B cell (primary cell): ENCODE data around the gene PPP2R5C. TPM values are rescaled to one million over a fixed set of nuclear protein-coding genes. Genes with fewer than 3 reads are reported as not detected.

Experiments
- ATAC-seq: fragments of 200-7000 bp; cut with Tn5 transposase; one replicate; pipeline ENCODE4 v1.10.0; 2021; ENCODE audit warnings: low read depth, mild to moderate bottlenecking, moderate number of reproducible peaks, moderate library complexity
- CTCF ChIA-PET: fragments of 350-600 bp; sonication (Branson Sonifier 250); formaldehyde crosslinking; loops from one replicate; lab custom pipeline; 2021; ENCODE audit warnings: antibody characterized with exemption, inconsistent platforms; lab: Charles Lee
- POLR2A ChIA-PET: fragments of 350-600 bp; sonication (Branson Sonifier 250); formaldehyde crosslinking; loops from one replicate; lab custom pipeline; 2021; ENCODE audit warnings: antibody characterized with exemption; lab: Charles Lee
- DNase-seq: peaks from one replicate; pipeline ENCODE4 v3.0.0; 2013
- H2AFZ ChIP-seq: 2 replicates; pipeline ENCODE4 v1.6.1; 2012; ENCODE audit warnings: mild to moderate bottlenecking, low read depth, low read length; ENCODE audit not compliant: insufficient read depth, poor library complexity, severe bottlenecking
- H3K27ac ChIP-seq, 2 donors: 1 replicate in 1 of 2; 2 replicates in 1 of 2; pipeline ENCODE4 v1.5.1; 2012 to 2013; ENCODE audit warnings: low read length in 2 of 2, mild to moderate bottlenecking in 2 of 2, moderate library complexity in 1 of 2
- H3K27me3 ChIP-seq, 4 experiments: fragments of 200-600 bp in 1 of 4; sonication (generic) in 1 of 4; replicated peaks in 1 of 4; 1 replicate in 2 of 4; 2 replicates in 2 of 4; pipeline versions ENCODE4 v1.6.1 to v1.7.0; 2013 to 2016; ENCODE audit warnings: low read length in 3 of 4, mild to moderate bottlenecking in 2 of 4, mixed read lengths in 1 of 4, moderate library complexity in 1 of 4; ENCODE audit not compliant: insufficient read depth in 4 of 4, control insufficient read depth in 3 of 4; ENCODE audit errors: control extremely low read depth in 1 of 4
- H3K36me3 ChIP-seq, 2 experiments: replicated peaks in 1 of 2; 1 replicate in 1 of 2; 2 replicates in 1 of 2; pipeline versions ENCODE4 v1.6.1 to v1.7.1; 2013; ENCODE audit warnings: low read length in 1 of 2; ENCODE audit not compliant: insufficient read depth in 2 of 2, control insufficient read depth in 1 of 2; ENCODE audit errors: control extremely low read depth in 1 of 2, extremely low read depth in 1 of 2
- H3K4me1 ChIP-seq, 2 donors: fragments of 200-600 bp in 1 of 2; sonication (generic) in 1 of 2; 1 replicate in 1 of 2; 2 replicates in 1 of 2; pipeline versions ENCODE4 v1.5.1 to v1.6.1; 2013 to 2017; ENCODE audit warnings: low read length in 2 of 2; ENCODE audit not compliant: control insufficient read depth in 2 of 2, insufficient read depth in 2 of 2
- H3K4me2 ChIP-seq: replicated peaks from 2 replicates; pipeline ENCODE3; 2012; ENCODE audit warnings: mild to moderate bottlenecking, low read depth, low read length; ENCODE audit not compliant: poor library complexity, severe bottlenecking
- H3K4me3 ChIP-seq, 5 experiments: fragments of 200-600 bp in 1 of 5; sonication (generic) in 1 of 5; 1 replicate in 3 of 5; 2 replicates in 2 of 5; pipeline versions ENCODE4 v1.5.1 to v1.7.0; 2011 to 2016; ENCODE audit warnings: low read length in 4 of 5, mild to moderate bottlenecking in 4 of 5, low read depth in 2 of 5, control low read depth in 1 of 5, moderate library complexity in 1 of 5; ENCODE audit not compliant: insufficient read depth in 1 of 5; ENCODE audit errors: control extremely low read depth in 1 of 5, extremely low read depth in 1 of 5
- H3K79me2 ChIP-seq: fragments of 200-600 bp; sonication (generic); one replicate; pipeline ENCODE4 v1.6.0; 2016; ENCODE audit warnings: low read length; ENCODE audit not compliant: control insufficient read depth, insufficient read depth
- H3K9ac ChIP-seq: fragments of 200-600 bp; sonication (generic); 2 replicates; pipeline ENCODE4 v1.6.1; 2017; ENCODE audit warnings: mild to moderate bottlenecking, low read length, moderate library complexity
- H3K9me3 ChIP-seq, 3 donors: one replicate each; pipeline versions ENCODE4 v1.6.1 to v1.7.1; 2013; ENCODE audit warnings: low read length in 2 of 3; ENCODE audit not compliant: control insufficient read depth in 2 of 3, insufficient read depth in 1 of 3; ENCODE audit errors: control extremely low read depth in 1 of 3
- H4K20me1 ChIP-seq: 2 replicates; pipeline ENCODE4 v1.6.0; 2012; ENCODE audit warnings: mild to moderate bottlenecking, low read length; ENCODE audit not compliant: insufficient read depth, control insufficient read depth, poor library complexity, severe bottlenecking
- H3K27ac Mint-ChIP-seq: one replicate; pipeline ENCODE4 v1.8.0; 2021; ENCODE audit warnings: mixed read lengths
- H3K27me3 Mint-ChIP-seq: one replicate; pipeline ENCODE4 v1.8.0; 2021; ENCODE audit warnings: mixed read lengths
- H3K4me1 Mint-ChIP-seq: one replicate; pipeline ENCODE4 v1.8.0; 2021; ENCODE audit warnings: mixed read lengths
- H3K4me3 Mint-ChIP-seq: one replicate; pipeline ENCODE4 v1.8.0; 2021; ENCODE audit warnings: mixed read lengths
- H3K9me3 Mint-ChIP-seq: one replicate; pipeline ENCODE4 v1.8.0; 2022; ENCODE audit warnings: mixed read lengths; ENCODE audit not compliant: insufficient read depth
- EZH2 ChIP-seq: IDR thresholded peaks from 2 replicates; pipeline ENCODE4 v1.6.1; 2012; ENCODE audit warnings: borderline replicate concordance, low read depth, mild to moderate bottlenecking, moderate library complexity, low read length; ENCODE audit not compliant: insufficient read depth, poor library complexity, severe bottlenecking
- WGBS: methylation state at CpG from one replicate; pipeline ENCODE4 v1.1.5; 2013; ENCODE audit warnings: missing lambda C conversion rate; ENCODE audit not compliant: insufficient coverage; 5-methylcytosine and 5-hydroxymethylcytosine counted together
- intact Hi-C: fragments of 100-400 bp; cut with micrococcal nuclease; formaldehyde crosslinking; loops from one replicate; pipeline ENCODE4 v1.10.0; 2022
- polyA plus RNA-seq: library from polyadenylated mRNA; depleted of rRNA; stranded (reverse); fragments of >200 nt; gene quantifications from 2 replicates; pipeline ENCODE4 v1.2.3, GENCODE V29; 2012
- total RNA-seq, 2 donors: library from RNA; stranded (reverse); fragments of 120-200 nt in 1 of 2; gene quantifications; 1 replicate in 1 of 2; 2 replicates in 1 of 2; pipeline versions ENCODE4 v1.2.3 to v1.2.4, GENCODE V29; 2013 to 2022
- TF ChIP-seq, protein P1 (sequence below): fragments of 200-600 bp; IDR thresholded peaks from one replicate; pipeline ENCODE4 v1.8.0; 2022; ENCODE audit warnings: antibody characterized with exemption, mild to moderate bottlenecking

PPP2R5C gene
- total and polyA plus RNA-seq, 2 donors (not counting 1 experiment from before 2014, with no cell fraction given), result 91.7 to 330 TPM

DNA sequence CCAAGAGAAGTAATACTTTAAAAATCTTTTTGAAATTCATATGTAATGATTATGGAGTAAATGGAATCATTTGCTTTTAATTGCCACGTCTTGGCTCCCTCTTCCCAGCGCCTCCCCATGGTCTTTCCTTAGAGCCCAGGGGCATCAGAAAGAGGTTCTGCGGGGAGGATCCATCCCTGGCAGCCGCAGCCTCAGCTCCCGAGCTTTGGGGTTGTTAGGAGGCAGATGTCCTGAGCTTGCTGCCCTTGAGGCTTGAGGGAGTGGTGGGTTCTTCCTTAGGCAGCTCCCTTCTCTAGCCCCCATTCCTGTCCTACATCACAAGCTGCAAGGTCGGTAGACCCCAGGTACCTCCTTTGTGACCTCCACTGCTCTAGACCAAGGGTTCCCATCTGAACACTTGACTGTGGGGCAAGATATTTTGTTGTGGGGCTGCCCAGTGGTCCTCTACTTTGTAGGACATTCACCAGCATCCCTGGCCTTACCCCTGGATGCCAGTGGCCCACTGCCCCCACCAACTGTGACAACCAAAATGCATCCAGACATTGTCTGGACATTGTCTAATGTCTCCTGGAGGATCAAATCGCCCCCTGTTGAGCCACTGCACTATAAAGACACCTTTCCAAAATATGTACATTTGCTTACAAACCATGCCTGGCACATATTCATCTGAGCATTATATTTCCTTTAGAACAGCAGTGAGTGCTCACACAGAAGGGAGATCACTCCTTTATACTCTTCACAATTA lies 6.3 kb downstream of the PPP2R5C start:
- H3K27ac Mint-ChIP-seq, result no peak overlapping the region
- H3K27me3 Mint-ChIP-seq, result no peaks in the 10 kb centered on the region
- Histone ChIP-seq H3K79me2 (peaks cover 8% of the 10 kb centered on the region), H3K4me1 (peaks cover under 1 to 8% of the 10 kb centered on the region in 2 donors), H3K36me3 (peaks cover 0 to 10% of the 10 kb centered on the region in 2 experiments), H4K20me1 (peaks cover 5% of the 10 kb centered on the region), H3K27me3 (no peaks in the 10 kb centered on the region), H3K9me3 (no peaks in the 10 kb centered on the region), H3K27ac (no peak overlapping the region), H3K4me2 (no peak overlapping the region), H3K4me3 (no peak overlapping the region), H2AFZ (no peak overlapping the region), H3K9ac (no peak overlapping the region)
- ChIA-PET POLR2A (interaction anchor here (1.0 to 1.1 kb wide), 2 partner anchors 74 to 76 kb away, joined by 3 to 9 read pairs; no protein-coding TSS in a partner anchor), CTCF (interaction anchor here (0.6 to 15.9 kb wide), 7 partner anchors 42 to 195 kb away, joined by 3 to 190 read pairs (median 8); no protein-coding TSS in a partner anchor)
- DNase-seq, result no peak
- no CpG with 5 or more reads among the region's 7 CpGs for WGBS
- no peak for ATAC-seq
- peaks cover 12% of the 10 kb centered on the region for H3K4me1 Mint-ChIP-seq
- TF ChIP-seq EZH2, result no peak
- TF ChIP-seq, protein P1, sequence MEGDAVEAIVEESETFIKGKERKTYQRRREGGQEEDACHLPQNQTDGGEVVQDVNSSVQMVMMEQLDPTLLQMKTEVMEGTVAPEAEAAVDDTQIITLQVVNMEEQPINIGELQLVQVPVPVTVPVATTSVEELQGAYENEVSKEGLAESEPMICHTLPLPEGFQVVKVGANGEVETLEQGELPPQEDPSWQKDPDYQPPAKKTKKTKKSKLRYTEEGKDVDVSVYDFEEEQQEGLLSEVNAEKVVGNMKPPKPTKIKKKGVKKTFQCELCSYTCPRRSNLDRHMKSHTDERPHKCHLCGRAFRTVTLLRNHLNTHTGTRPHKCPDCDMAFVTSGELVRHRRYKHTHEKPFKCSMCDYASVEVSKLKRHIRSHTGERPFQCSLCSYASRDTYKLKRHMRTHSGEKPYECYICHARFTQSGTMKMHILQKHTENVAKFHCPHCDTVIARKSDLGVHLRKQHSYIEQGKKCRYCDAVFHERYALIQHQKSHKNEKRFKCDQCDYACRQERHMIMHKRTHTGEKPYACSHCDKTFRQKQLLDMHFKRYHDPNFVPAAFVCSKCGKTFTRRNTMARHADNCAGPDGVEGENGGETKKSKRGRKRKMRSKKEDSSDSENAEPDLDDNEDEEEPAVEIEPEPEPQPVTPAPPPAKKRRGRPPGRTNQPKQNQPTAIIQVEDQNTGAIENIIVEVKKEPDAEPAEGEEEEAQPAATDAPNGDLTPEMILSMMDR, result no peak
- intact Hi-C loops, result no loop called here
- H3K4me3 Mint-ChIP-seq, result no peak overlapping the region
- no peaks in the 10 kb centered on the region for H3K9me3 Mint-ChIP-seq

DNA sequence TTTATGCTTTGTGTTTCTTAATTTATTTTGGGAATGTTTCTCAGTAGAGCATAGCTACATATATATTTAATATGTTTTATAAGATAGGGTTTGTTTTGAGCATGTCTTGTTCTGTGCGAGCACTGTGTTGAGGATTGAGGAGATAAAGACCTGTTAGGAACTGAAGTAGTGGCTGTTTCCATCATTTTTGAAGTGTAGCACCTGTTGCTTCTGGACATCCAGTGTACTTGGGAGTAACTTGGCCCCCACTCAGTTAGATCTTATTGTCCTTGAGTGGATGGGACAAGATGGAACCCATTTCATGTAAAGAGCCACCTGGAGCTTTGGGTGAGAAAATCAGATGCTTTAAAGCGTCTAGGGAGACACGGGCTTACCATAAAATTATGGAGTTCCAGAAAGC lies 8.7 kb downstream of the PPP2R5C start:
- no peak overlapping the region for H3K4me3 ChIP-seq
- peaks cover 28% of the 10 kb centered on the region for H3K4me1 Mint-ChIP-seq
- DNase-seq, result no peak
- intact Hi-C loops, result loop anchor here (2.0 kb wide), 2 partner anchors 63 to 107 kb away; no protein-coding TSS in a partner anchor
- ChIA-PET POLR2A (interaction anchor here (0.8 kb wide), 1 partner anchor 8 kb away, joined by 3 read pairs; no protein-coding TSS in a partner anchor), CTCF (interaction anchor here (0.6 to 15.9 kb wide), 39 partner anchors 8 to 329 kb away, joined by 3 to 190 read pairs (median 9); partner anchors contain the start of gene PPP2R5C)
- H3K27me3 Mint-ChIP-seq, result no peaks in the 10 kb centered on the region
- peaks cover 19 to 28% of the 10 kb centered on the region in 2 donors for H3K4me1 ChIP-seq
- TF ChIP-seq, protein P1, result no peak
- no peak for TF ChIP-seq EZH2
- H3K9me3 Mint-ChIP-seq, result no peaks in the 10 kb centered on the region
- peaks cover 5% of the 10 kb centered on the region for H4K20me1 ChIP-seq
- no peak for ATAC-seq
- peaks cover 0 to 10% of the 10 kb centered on the region in 2 experiments for H3K36me3 ChIP-seq
- H2AFZ ChIP-seq, result no peak overlapping the region
- H3K4me3 Mint-ChIP-seq, result no peak overlapping the region
- no peaks in the 10 kb centered on the region for H3K9me3 ChIP-seq
- no peak overlapping the region for H3K27ac ChIP-seq
- H3K27me3 ChIP-seq, result no peaks in the 10 kb centered on the region
- no peak overlapping the region for H3K27ac Mint-ChIP-seq
- H3K4me2 ChIP-seq, result no peak overlapping the region
- H3K79me2 ChIP-seq, result peaks cover 24% of the 10 kb centered on the region
- WGBS, result 96% methylated on average over 3 of the region's 3 CpGs
- no peak overlapping the region for H3K9ac ChIP-seq
